Measurements from ENCODE around the gene ALPK1. TPM values are rescaled to one million over a fixed set of nuclear protein-coding genes. Genes with fewer than 3 reads are reported as not detected.

Gene ALPK1
- total and polyA plus RNA-seq, 2 of the 4 experiments (the other 2 are of a cell fraction) = 3.3 to 7.9 TPM

- Histone ChIP-seq H3K9me3 (ENCODE audit: control insufficient read depth, insufficient read depth, low read length) (no peaks in the 10 kb centered on the region), H2BK120ac (ENCODE audit: low read depth, low read length) (no peak overlapping the region), H3K4me3 (ENCODE audit: insufficient read depth, low read depth, low read length) (no peak overlapping the region), H4K8ac (ENCODE audit: low read depth in 2 of 2, low read length in 2 of 2) (no peak overlapping the region), H3K14ac (replicated peaks; ENCODE audit: low read depth, low read length) (no peak overlapping the region), H4K91ac (ENCODE audit: insufficient read depth, low read depth, low read length) (no peak overlapping the region), H3K23ac (ENCODE audit: low read depth, low read length) (no peak overlapping the region), H3K4me2 (ENCODE audit: low read depth, low read length) (no peak overlapping the region), H3K18ac (ENCODE audit: low read depth, low read length) (no peak overlapping the region), H3K56ac (ENCODE audit: extremely low read depth, insufficient read depth, low read length) (no peak overlapping the region), H3K4me1 (ENCODE audit: control insufficient read depth, insufficient read depth, low read length) (0 out of 2 replicates have a peak, but pooled peaks cover 2% of the 10 kb centered on the region), H4K20me1 (ENCODE audit: insufficient read depth, low read length) (no peaks in the 10 kb centered on the region), H2BK5ac (ENCODE audit: low read depth, low read length, poor library complexity, severe bottlenecking) (no peak overlapping the region), H3K36me3 (ENCODE audit: control insufficient read depth, insufficient read depth, low read length) (no peaks in the 10 kb centered on the region), H3K9me1 (ENCODE audit: insufficient read depth, low read length) (no peaks in the 10 kb centered on the region), H2AFZ (replicated peaks; ENCODE audit: low read length, poor library complexity) (no peak overlapping the region), H3K4ac (ENCODE audit: low read depth, low read length) (no peak overlapping the region), H2AK5ac (ENCODE audit: low read depth, low read length) (no peak overlapping the region), H3K27ac (ENCODE audit: insufficient read depth, low read length) (no peak overlapping the region), H3K79me1 (ENCODE audit: low read depth in 1 of 2, low read length in 2 of 2) (peaks cover 0 to 4% of the 10 kb centered on the region in 2 experiments; a peak in 1 of 4 replicates), H4K5ac (ENCODE audit: low read depth, low read length) (no peak overlapping the region), H2BK20ac (ENCODE audit: low read depth, low read length) (no peak overlapping the region), H2BK15ac (ENCODE audit: low read depth, low read length) (no peak overlapping the region), H3K9ac (ENCODE audit: low read depth, low read length) (no peak overlapping the region), H2AK9ac (replicated peaks; ENCODE audit: low read depth, low read length, poor library complexity) (no peak overlapping the region), H3K27me3 (ENCODE audit: control insufficient read depth, insufficient read depth, low read length) (no peaks in the 10 kb centered on the region)
- no CpG with 5 or more reads among the region's 3 CpGs for WGBS, 2 experiments (ENCODE audit: extremely low coverage in 2 of 2, insufficient read length in 1 of 2)
- in situ Hi-C loops (cut with MboI; ENCODE audit: low sequenced_read_pairs) (no loop called here), intact Hi-C loops (cut with micrococcal nuclease) (no loop called here), dilution Hi-C loops (cut with HindIII; ENCODE audit: low sequenced_read_pairs, unreplicated experiment) (no loop called here)
- DNase-seq = no peak
- no peak for TF ChIP-seq RCOR1 (IDR thresholded peaks at IDR 0.05; ENCODE audit: insufficient replicate concordance, low read length)
- TF ChIP-seq USF2 (IDR thresholded peaks at IDR 0.05; ENCODE audit: low read depth, low read length) = no peak
- no peak for TF ChIP-seq NFE2L2 (IDR thresholded peaks at IDR 0.05; ENCODE audit: low read depth, low read length)
- TF ChIP-seq RAD21 (IDR thresholded peaks at IDR 0.05; ENCODE audit: low read length) = no peak
- TF ChIP-seq POLR2A (IDR thresholded peaks at IDR 0.05; ENCODE audit: low read depth, low read length) = no peak
- TF ChIP-seq MAZ (IDR thresholded peaks at IDR 0.05; ENCODE audit: borderline replicate concordance, low read depth, low read length) = no peak
- TF ChIP-seq FOS (IDR thresholded peaks at IDR 0.05; ENCODE audit: low read depth, low read length) = no peak
- TF ChIP-seq SMC3 (IDR thresholded peaks at IDR 0.05; ENCODE audit: low read depth, low read length) = no peak
- no peak for TF ChIP-seq MXI1 (IDR thresholded peaks at IDR 0.05; ENCODE audit: borderline replicate concordance, low read depth, low read length)
- no peak for TF ChIP-seq RFX5 (IDR thresholded peaks at IDR 0.05; ENCODE audit: low read depth, low read length)
- TF ChIP-seq BHLHE40 (IDR thresholded peaks at IDR 0.05; ENCODE audit: low read depth, low read length) = no peak
- no peak for TF ChIP-seq CHD1 (IDR thresholded peaks at IDR 0.05; ENCODE audit: low read depth, low read length)
- no peak for TF ChIP-seq CEBPB (IDR thresholded peaks at IDR 0.05; ENCODE audit: low read depth, low read length)
- TF ChIP-seq ELK1 (IDR thresholded peaks at IDR 0.05; ENCODE audit: borderline replicate concordance, low read depth, low read length) = no peak
- TF ChIP-seq CTCF (conservative IDR thresholded peaks at IDR 0.05; ENCODE audit: low read depth, low read length) = no peak
- no peak for TF ChIP-seq MAFK (IDR thresholded peaks at IDR 0.05; ENCODE audit: low read depth, low read length)
- ATAC-seq (ENCODE audit: low read depth) = no peak
- POLR2A ChIA-PET (ENCODE audit: unreplicated experiment) = no interaction called here
- BruUV-seq (replicated peaks) = no TSS peak
- CTCF ChIA-PET = no interaction called here
Observed at GRCh38 chr4:112290341-112290740, 6.8 kb upstream of the ALPK1 start.
